ENCODE measurements around the gene THSD8. TPM values are rescaled to one million over a fixed set of nuclear protein-coding genes. Genes with fewer than 3 reads are reported as not detected.
"Not testable (repeated sequence)": the region's sequence is repeated elsewhere in the genome, so short reads cannot be mapped to it uniquely, and the experiment has no call there.

THSD8 gene
- total RNA-seq, 1 donor from 2014 or later: 14.2 TPM

- TF ChIP-seq, protein P1, sequence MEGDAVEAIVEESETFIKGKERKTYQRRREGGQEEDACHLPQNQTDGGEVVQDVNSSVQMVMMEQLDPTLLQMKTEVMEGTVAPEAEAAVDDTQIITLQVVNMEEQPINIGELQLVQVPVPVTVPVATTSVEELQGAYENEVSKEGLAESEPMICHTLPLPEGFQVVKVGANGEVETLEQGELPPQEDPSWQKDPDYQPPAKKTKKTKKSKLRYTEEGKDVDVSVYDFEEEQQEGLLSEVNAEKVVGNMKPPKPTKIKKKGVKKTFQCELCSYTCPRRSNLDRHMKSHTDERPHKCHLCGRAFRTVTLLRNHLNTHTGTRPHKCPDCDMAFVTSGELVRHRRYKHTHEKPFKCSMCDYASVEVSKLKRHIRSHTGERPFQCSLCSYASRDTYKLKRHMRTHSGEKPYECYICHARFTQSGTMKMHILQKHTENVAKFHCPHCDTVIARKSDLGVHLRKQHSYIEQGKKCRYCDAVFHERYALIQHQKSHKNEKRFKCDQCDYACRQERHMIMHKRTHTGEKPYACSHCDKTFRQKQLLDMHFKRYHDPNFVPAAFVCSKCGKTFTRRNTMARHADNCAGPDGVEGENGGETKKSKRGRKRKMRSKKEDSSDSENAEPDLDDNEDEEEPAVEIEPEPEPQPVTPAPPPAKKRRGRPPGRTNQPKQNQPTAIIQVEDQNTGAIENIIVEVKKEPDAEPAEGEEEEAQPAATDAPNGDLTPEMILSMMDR (IDR thresholded peaks at IDR 0.05; ENCODE audit: unreplicated experiment): no peak
- Mint-ChIP-seq H3K9me3 (ENCODE audit: unreplicated experiment) (no peaks in the 10 kb centered on the region), H3K36me3 (ENCODE audit: low read depth, unreplicated experiment) (peaks cover 7% of the 10 kb centered on the region), H3K27me3 (ENCODE audit: unreplicated experiment) (peaks cover 25% of the 10 kb centered on the region), H3K4me3 (ENCODE audit: unreplicated experiment) (no peak overlapping the region), H3K27ac (ENCODE audit: unreplicated experiment) (no peak overlapping the region), H3K4me1 (ENCODE audit: unreplicated experiment) (peaks cover 14% of the 10 kb centered on the region)
- DNase-seq (ENCODE audit: low spot score): no peak
These were observed 41.5 kb downstream of the THSD8 start for GRCh38 chr19:12843328-12843727.

DNA sequence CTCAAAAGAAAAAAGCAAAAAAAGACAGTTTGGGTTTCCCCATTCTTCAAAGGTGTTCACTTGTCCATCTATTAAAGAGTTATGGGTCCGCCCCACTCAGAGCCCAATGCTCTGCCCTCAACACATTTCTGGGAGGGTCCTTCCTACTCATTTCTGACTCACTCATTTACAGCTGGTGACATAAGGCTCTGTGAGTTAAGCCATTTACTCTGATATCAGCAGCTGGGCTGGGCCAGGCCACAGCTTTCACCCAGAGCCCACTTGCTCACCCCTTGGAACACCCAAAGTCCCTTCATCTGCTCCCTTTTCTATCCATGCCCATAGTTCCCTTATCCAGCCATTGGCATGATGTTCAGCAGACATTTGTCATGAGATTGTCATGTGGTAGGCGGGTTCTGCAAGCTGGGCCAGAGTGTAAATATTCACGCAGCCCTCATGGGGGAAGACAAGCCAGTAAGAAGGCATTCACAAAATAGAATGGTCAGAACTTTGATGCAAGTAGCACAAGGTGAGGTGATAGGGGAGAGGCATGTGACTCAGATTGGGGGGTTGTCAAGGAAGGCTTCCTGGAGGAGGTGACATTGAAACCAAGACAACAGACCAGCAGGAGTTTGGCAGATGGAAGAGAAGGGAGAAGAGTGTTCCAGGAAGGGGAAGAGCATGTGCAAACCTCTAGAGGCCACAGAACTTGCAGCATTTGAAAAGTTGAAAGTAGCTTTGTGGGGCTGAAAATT, 42.3 kb downstream of the THSD8 start:
- no peak for DNase-seq (ENCODE audit: low spot score)
- Mint-ChIP-seq H3K4me1 (ENCODE audit: unreplicated experiment) (peaks cover 12% of the 10 kb centered on the region), H3K27me3 (ENCODE audit: unreplicated experiment) (peaks cover 23% of the 10 kb centered on the region), H3K36me3 (ENCODE audit: low read depth, unreplicated experiment) (peaks cover 5% of the 10 kb centered on the region), H3K4me3 (ENCODE audit: unreplicated experiment) (no peak overlapping the region), H3K9me3 (ENCODE audit: unreplicated experiment) (no peaks in the 10 kb centered on the region), H3K27ac (ENCODE audit: unreplicated experiment) (no peak overlapping the region)
- TF ChIP-seq, protein P1 (IDR thresholded peaks at IDR 0.05; ENCODE audit: unreplicated experiment): no peak

DNA sequence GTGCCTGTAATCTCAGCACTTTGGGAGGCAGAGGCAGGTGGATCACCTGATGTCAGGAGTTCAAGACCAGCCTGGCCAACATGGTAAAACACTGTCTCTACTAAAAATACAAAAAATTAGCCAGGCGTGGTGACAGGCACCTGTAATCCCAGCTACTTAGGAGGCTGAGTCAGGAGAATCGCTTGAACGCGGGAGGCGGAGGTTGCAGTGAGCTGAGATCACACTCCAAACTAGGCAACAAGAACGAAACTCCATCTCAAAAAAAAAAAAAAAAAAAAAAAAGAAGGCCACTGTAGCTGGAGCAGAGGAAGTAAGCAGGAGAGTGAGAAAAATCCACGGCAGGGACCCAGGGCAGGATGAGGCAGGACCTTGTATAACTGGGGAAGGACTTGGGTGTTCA, 44.7 kb downstream of the THSD8 start:
- DNase-seq (ENCODE audit: low spot score); H3K4me1 Mint-ChIP-seq (ENCODE audit: unreplicated experiment); H3K4me3 Mint-ChIP-seq (ENCODE audit: unreplicated experiment); H3K27ac Mint-ChIP-seq (ENCODE audit: unreplicated experiment); H3K9me3 Mint-ChIP-seq (ENCODE audit: unreplicated experiment); H3K36me3 Mint-ChIP-seq (ENCODE audit: low read depth, unreplicated experiment): not testable (repeated sequence)
- H3K27me3 Mint-ChIP-seq (ENCODE audit: unreplicated experiment): peaks cover 11% of the 10 kb centered on the region

- Mint-ChIP-seq H3K27ac (ENCODE audit: unreplicated experiment) (no peak overlapping the region), H3K36me3 (ENCODE audit: low read depth, unreplicated experiment) (no peaks in the 10 kb centered on the region), H3K4me1 (ENCODE audit: unreplicated experiment) (no peaks in the 10 kb centered on the region), H3K27me3 (ENCODE audit: unreplicated experiment) (peaks cover 6% of the 10 kb centered on the region), H3K9me3 (ENCODE audit: unreplicated experiment) (no peaks in the 10 kb centered on the region), H3K4me3 (ENCODE audit: unreplicated experiment) (no peak overlapping the region)
- DNase-seq (ENCODE audit: low spot score): peak; percentile 98
- TF ChIP-seq, protein P1 (IDR thresholded peaks at IDR 0.05; ENCODE audit: unreplicated experiment): peak; percentile 99
These were observed 45.6 kb downstream of the THSD8 start for GRCh38 chr19:12847159-12848139.

Small RNAs within 50 kb of the gene (microRNA-seq; reads per million reads assigned to microRNA genes)
- not detected for gene MIR5684 (ENCODE audit: unreplicated experiment)
- gene MIR6794 (ENCODE audit: unreplicated experiment): 0.21 reads per million

Other genes starting within 250 kb of the THSD8 start
- 11.9 TPM for gene ZNF490, start 191.3 kb upstream of the THSD8 start, total RNA-seq (ENCODE audit: unreplicated experiment)
- 29.3 TPM for gene ZNF791, start 191.1 kb upstream of the THSD8 start, total RNA-seq (ENCODE audit: unreplicated experiment)
- gene MAN2B1, start 135.3 kb upstream of the THSD8 start, total RNA-seq (ENCODE audit: unreplicated experiment): 98.4 TPM
- gene WDR83, start 135.3 kb upstream of the THSD8 start, total RNA-seq (ENCODE audit: unreplicated experiment): 13.2 TPM
- 55.3 TPM for gene DHPS, start 120.2 kb upstream of the THSD8 start, total RNA-seq (ENCODE audit: unreplicated experiment)
- gene GNG14, start 114.1 kb upstream of the THSD8 start, total RNA-seq (ENCODE audit: unreplicated experiment): not detected
- 8.0 TPM for gene FBXW9, start 105.4 kb upstream of the THSD8 start, total RNA-seq (ENCODE audit: unreplicated experiment)
- 68.1 TPM for gene TNPO2, start 78.1 kb upstream of the THSD8 start, total RNA-seq (ENCODE audit: unreplicated experiment)
- gene TRIR, start 67.4 kb upstream of the THSD8 start, total RNA-seq (ENCODE audit: unreplicated experiment): 176 TPM
- gene GET3, start 64.6 kb upstream of the THSD8 start, total RNA-seq (ENCODE audit: unreplicated experiment): 77.9 TPM
- not detected for gene BEST2, start 50.3 kb upstream of the THSD8 start, total RNA-seq (ENCODE audit: unreplicated experiment)
- gene HOOK2, start 26.5 kb upstream of the THSD8 start, total RNA-seq (ENCODE audit: unreplicated experiment): 30.3 TPM
- gene JUNB, start 10.6 kb upstream of the THSD8 start, total RNA-seq (ENCODE audit: unreplicated experiment): 20.6 TPM
- 215 TPM for gene PRDX2, start 269 bp upstream of the THSD8 start, total RNA-seq (ENCODE audit: unreplicated experiment)
- 26.9 TPM for gene RNASEH2A, start 4.5 kb downstream of the THSD8 start, total RNA-seq (ENCODE audit: unreplicated experiment)
- not detected for gene RTBDN, start 32.5 kb downstream of the THSD8 start, total RNA-seq (ENCODE audit: unreplicated experiment)
- 4.1 TPM for gene MAST1, start 36.4 kb downstream of the THSD8 start, total RNA-seq (ENCODE audit: unreplicated experiment)
- gene DNASE2, start 79.4 kb downstream of the THSD8 start, total RNA-seq (ENCODE audit: unreplicated experiment): 12.2 TPM
- 0.54 TPM for gene KLF1, start 85.1 kb downstream of the THSD8 start, total RNA-seq (ENCODE audit: unreplicated experiment)
- gene GCDH, start 89.1 kb downstream of the THSD8 start, total RNA-seq (ENCODE audit: unreplicated experiment): 20.0 TPM
- not detected for gene SYCE2, start 117.2 kb downstream of the THSD8 start, total RNA-seq (ENCODE audit: unreplicated experiment)
- gene FARSA, start 131.6 kb downstream of the THSD8 start, total RNA-seq (ENCODE audit: unreplicated experiment): 45.8 TPM
- 963 TPM for gene CALR, start 136.5 kb downstream of the THSD8 start, total RNA-seq (ENCODE audit: unreplicated experiment)
- 44.7 TPM for gene RAD23A, start 143.8 kb downstream of the THSD8 start, total RNA-seq (ENCODE audit: unreplicated experiment)
- 20.8 TPM for gene GADD45GIP1, start 155.2 kb downstream of the THSD8 start, total RNA-seq (ENCODE audit: unreplicated experiment)
- gene DAND5, start 167.5 kb downstream of the THSD8 start, total RNA-seq (ENCODE audit: unreplicated experiment): 0.69 TPM
- gene NFIX, start 193.4 kb downstream of the THSD8 start, total RNA-seq (ENCODE audit: unreplicated experiment): 9.9 TPM

Data from endothelial cell (in vitro differentiated cells).